IPS-18a (cell line): ENCODE measurements around the gene TMEM219.

Experiments used
- H3K27ac ChIP-seq: one replicate; pipeline ENCODE4 v1.5.1; 2013; ENCODE audit warnings: low read length
- H3K27me3 ChIP-seq: one replicate; pipeline ENCODE4 v1.6.1; 2013; ENCODE audit warnings: mild to moderate bottlenecking, low read length; ENCODE audit not compliant: control insufficient read depth, insufficient read depth
- H3K36me3 ChIP-seq: one replicate; pipeline ENCODE4 v1.6.1; 2013; ENCODE audit warnings: low read depth, low read length; ENCODE audit not compliant: control insufficient read depth
- H3K4me1 ChIP-seq: one replicate; pipeline ENCODE4 v1.6.1; 2013; ENCODE audit warnings: low read depth, low read length; ENCODE audit not compliant: control insufficient read depth
- H3K4me3 ChIP-seq: one replicate; pipeline ENCODE4 v1.5.1; 2013; ENCODE audit warnings: low read length
- H3K9ac ChIP-seq: one replicate; pipeline ENCODE4 v1.6.1; 2013; ENCODE audit warnings: mild to moderate bottlenecking, low read length, moderate library complexity
- H3K9me3 ChIP-seq: one replicate; pipeline ENCODE4 v1.6.1; 2013; ENCODE audit warnings: low read depth, low read length; ENCODE audit not compliant: control insufficient read depth

TMEM219 gene

GRCh38 chr16:29993903-29994599, 32.2 kb downstream of the TMEM219 start:
- H3K36me3 ChIP-seq, result peaks cover 20% of the 10 kb centered on the region
- H3K4me3 ChIP-seq, result no peak overlapping the region
- no peaks in the 10 kb centered on the region for H3K4me1 ChIP-seq
- no peaks in the 10 kb centered on the region for H3K9me3 ChIP-seq
- H3K9ac ChIP-seq, result peak overlapping the region; percentile 86
- no peak overlapping the region for H3K27ac ChIP-seq
- no peaks in the 10 kb centered on the region for H3K27me3 ChIP-seq

DNA sequence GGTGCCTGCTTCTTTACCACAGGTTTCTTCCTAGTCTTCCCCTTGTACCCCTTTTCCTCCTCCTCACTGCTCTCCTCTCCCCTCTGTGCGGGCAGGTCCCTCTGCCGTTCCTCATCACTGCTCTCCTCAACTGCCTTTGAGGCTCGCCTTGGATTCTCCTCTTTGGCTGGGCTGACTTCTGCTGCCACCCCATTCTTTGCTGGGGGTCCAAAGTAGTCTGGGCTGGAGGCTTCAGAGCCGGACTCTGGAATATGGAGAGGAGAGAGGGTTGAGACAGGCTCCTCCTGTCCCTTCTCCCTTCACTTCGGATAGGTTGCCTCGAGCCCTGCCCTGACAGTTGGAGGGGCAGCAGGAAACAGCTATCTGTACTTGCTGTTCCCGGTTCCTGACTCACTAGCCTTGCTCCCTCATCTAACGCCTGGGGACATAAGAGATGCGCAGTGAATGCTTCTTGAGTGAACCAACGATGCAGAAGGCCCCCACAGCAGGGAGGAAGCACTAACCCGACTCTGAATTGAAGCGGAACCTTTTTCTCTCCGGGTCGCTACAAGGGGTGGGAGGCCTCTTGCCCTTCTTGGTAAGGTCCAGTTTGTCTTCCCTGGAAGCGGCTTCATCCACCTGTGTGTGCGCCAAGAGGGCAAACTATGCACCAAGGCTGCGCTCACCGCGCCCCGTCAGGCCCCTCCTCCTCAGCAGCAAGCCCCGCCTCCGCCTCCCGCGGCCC, 32.9 kb downstream of the TMEM219 start:
- peaks cover 20% of the 10 kb centered on the region for H3K36me3 ChIP-seq

DNA sequence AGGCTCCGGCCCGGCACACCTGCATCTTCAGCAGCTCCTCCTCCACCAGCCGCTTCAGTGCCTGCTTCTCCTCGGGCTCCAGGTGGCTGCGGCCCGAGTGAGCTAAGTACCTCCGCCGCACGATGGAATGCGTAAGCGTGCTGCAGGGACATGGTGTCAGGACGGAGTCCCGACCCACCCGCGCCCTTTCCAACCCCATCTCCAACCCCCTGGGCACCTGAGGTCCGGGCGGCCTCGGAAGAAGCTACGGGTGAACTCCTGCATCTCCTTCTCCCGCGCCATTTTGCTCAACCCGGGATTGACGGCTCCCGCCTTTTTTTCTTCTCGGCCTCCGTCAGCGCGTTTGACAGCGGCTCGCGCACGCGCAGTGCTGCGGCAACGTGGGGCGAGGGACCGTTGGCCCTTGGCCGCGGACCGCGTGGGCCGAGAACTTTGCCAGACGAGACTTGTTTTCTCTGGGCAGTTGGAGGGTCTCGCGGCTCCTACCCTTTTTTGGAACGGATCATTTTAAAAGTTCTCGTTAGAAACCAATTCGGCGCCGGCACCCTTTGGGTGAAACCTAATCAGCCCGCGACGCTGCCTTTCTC, 33.5 kb downstream of the TMEM219 start, which contains the start of gene HIRIP3:
TSS of gene HIRIP3 (minus strand) at position 294 of the 587 bp plus-strand sequence. CDS start at position 282, 12 bp downstream.
- Histone ChIP-seq H3K27me3 (no peaks in the 10 kb centered on the region), H3K4me1 (peaks cover 3% of the 10 kb centered on the region), H3K9me3 (no peaks in the 10 kb centered on the region), H3K4me3 (peak within 1 kb of the TSS; percentile 80), H3K9ac (peak within 1 kb of the TSS; percentile 86), H3K36me3 (peaks cover 14% of the 10 kb centered on the region), H3K27ac (peak within 1 kb of the TSS; percentile 85)

More for the DNA sequence above, 32.9 kb downstream of the TMEM219 start:
- Histone ChIP-seq H3K4me3 (peak overlapping the region; percentile 80), H3K9me3 (no peaks in the 10 kb centered on the region), H3K9ac (peak overlapping the region; percentile 86), H3K27me3 (no peaks in the 10 kb centered on the region), H3K27ac (peak overlapping the region; percentile 85), H3K4me1 (no peaks in the 10 kb centered on the region)

DNA sequence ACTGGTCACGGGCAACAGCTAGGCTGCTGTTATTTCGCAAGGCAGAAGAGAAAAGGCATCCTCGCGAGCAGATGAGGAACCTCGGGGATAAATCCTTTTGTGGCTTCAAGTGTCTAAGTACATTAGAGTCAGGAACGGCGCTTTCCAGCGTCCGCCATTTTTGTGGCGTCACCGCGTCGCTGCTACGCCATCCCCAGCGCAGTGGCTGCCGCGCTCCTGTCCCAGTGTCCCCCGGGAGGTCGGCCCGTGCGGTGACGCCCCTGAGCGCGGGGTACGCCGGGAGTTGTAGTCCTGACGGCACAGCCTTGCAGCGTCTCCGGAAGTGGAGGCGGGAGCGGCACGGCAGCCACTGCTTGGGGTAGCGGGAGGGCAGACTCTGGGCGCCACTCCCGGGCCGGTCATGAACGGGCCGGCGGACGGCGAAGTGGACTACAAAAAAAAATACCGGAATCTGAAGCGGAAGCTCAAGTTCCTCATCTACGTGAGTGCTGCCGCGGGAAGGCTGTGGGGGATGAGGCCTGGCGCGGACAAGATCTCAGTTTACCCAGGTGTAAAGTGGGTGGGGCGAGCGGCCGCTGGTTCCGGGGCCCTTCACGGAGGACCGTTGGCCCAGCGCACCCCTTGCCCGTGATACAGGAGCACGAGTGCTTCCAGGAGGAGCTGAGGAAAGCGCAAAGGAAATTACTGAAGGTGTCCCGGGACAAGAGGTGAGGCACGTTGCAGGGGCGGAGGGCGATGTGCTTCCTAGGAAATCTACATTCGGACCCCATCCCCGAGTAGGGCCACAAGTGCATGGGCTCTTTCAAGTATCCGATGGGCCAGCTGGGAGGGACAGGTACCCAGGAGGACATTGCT, 34.3 kb downstream of the TMEM219 start, which contains the start of gene INO80E:
TSS of gene INO80E (plus strand) at position 331 of the 855 bp plus-strand sequence. CDS start at position 401, 70 bp downstream.
- H3K27me3 ChIP-seq, result no peaks in the 10 kb centered on the region
- H3K4me3 ChIP-seq, result peak within 1 kb of the TSS; percentile 80
- peak within 1 kb of the TSS; percentile 85 for H3K27ac ChIP-seq
- H3K9ac ChIP-seq, result peak within 1 kb of the TSS; percentile 86
- peaks cover 4% of the 10 kb centered on the region for H3K4me1 ChIP-seq
- peaks cover 12% of the 10 kb centered on the region for H3K36me3 ChIP-seq
- H3K9me3 ChIP-seq, result no peaks in the 10 kb centered on the region

DNA sequence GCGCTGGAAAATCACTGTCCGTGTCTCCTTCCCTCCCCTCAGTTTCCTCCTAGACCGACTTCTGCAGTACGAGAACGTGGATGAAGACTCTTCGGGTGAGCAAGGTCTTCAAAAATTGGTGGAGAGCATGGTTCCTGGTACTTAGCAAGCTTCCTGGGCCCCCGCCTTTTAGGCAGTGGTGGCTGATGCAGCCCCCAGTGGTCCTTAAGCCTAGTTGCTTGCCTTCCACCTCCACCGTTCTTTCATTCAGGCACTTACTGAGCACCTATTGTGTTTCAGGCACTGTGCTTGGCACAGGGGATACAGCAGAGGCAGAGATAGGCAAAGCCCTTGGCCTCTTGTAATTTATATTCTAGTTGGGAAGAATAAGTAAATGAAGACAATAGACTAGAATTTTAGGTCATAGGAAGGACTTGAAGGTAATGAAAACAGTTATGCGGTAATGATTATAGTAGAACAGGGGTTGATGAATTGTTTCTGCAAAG, 34.9 kb downstream of the TMEM219 start:
- no peaks in the 10 kb centered on the region for H3K27me3 ChIP-seq
- H3K9ac ChIP-seq, result peak overlapping the region; percentile 86
- H3K27ac ChIP-seq, result no peak overlapping the region
- H3K9me3 ChIP-seq, result no peaks in the 10 kb centered on the region
- peaks cover 4% of the 10 kb centered on the region for H3K4me1 ChIP-seq
- H3K36me3 ChIP-seq, result peaks cover 12% of the 10 kb centered on the region
- H3K4me3 ChIP-seq, result peak overlapping the region; percentile 80

DNA sequence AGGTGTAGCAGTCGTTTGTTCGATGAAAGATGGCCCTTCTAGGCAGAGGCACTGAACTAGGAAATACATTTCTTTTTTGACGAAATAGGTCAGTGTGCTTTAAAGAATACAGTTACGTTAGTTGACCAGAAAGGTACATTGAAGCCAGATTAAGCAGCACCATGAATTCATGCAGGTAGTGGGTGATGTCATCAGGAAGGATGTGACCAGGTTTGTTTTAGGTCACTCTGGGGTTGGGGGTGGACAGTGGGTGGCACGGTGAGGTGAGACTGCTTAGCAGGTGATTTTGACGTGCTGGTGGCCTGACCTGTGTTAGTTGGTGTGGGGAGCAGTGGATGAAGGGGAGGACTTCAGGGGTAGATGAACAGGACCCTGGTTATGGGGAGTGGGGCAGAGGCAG, 37.7 kb downstream of the TMEM219 start:
- peaks cover 4% of the 10 kb centered on the region for H3K4me1 ChIP-seq
- no peak overlapping the region for H3K4me3 ChIP-seq
- H3K27me3 ChIP-seq, result no peaks in the 10 kb centered on the region
- H3K9me3 ChIP-seq, result no peaks in the 10 kb centered on the region
- H3K9ac ChIP-seq, result no peak overlapping the region
- H3K36me3 ChIP-seq, result peaks cover 5% of the 10 kb centered on the region
- H3K27ac ChIP-seq, result no peak overlapping the region

- no peak overlapping the region for H3K27ac ChIP-seq
- peak overlapping the region; percentile 8 for H3K4me3 ChIP-seq
- H3K27me3 ChIP-seq, result no peaks in the 10 kb centered on the region
- H3K9me3 ChIP-seq, result no peaks in the 10 kb centered on the region
- peaks cover 4% of the 10 kb centered on the region for H3K4me1 ChIP-seq
- H3K36me3 ChIP-seq, result peaks cover 5% of the 10 kb centered on the region
- H3K9ac ChIP-seq, result no peak overlapping the region
These were observed 39.1 kb downstream of the TMEM219 start for GRCh38 chr16:30000735-30001631.

DNA sequence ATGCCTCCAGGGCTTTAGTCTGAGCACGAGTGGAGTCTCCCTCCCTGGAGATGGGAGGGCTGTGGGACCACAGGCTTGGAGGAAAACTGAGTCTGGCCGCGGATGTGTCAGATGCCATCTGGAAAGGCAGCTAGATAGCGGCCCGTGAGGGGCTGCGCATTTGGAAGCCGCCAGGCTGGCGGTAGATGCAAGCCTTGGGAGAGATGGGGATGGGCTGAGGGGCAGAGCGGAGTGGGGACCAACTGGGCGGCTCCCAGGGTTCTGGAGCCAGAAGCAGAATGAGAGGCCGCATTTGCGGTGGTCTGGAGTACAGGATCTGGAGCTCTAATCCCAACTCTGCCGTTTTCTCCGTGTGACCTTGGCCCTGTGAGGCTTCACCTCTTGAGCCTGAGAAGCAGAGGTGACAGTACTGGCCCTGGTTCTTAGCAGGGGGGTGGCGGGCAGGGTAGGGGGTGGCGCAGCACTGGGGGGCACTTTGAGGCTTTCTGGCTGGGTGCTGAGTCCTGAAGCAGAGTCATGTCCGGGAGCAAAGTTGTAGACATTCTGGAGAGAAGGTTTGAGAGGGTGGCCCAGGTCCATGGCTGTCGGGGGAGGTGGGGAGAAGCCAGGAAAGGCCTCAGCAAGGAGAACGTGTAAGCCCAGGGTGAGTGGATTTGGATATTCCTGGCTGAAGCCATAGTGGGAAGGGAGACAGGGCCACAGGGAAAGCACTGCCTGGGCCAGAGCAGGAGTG, 40.9 kb downstream of the TMEM219 start:
- Histone ChIP-seq H3K9ac (no peak overlapping the region), H3K27ac (no peak overlapping the region), H3K9me3 (no peaks in the 10 kb centered on the region), H3K4me3 (no peak overlapping the region), H3K27me3 (no peaks in the 10 kb centered on the region), H3K36me3 (peaks cover 5% of the 10 kb centered on the region), H3K4me1 (peaks cover 4% of the 10 kb centered on the region)

GRCh38 chr16:30003670-30004423, 42.0 kb downstream of the TMEM219 start:
- Histone ChIP-seq H3K27ac (no peak overlapping the region), H3K36me3 (no peaks in the 10 kb centered on the region), H3K4me1 (peaks cover 4% of the 10 kb centered on the region), H3K4me3 (no peak overlapping the region), H3K9me3 (no peaks in the 10 kb centered on the region), H3K9ac (no peak overlapping the region), H3K27me3 (no peaks in the 10 kb centered on the region)
